Hematopoietic multipotent progenitor cell (in vitro differentiated cells): ENCODE measurements around the gene ZNHIT3. TPM values are rescaled to one million over a fixed set of nuclear protein-coding genes. Genes with fewer than 3 reads are reported as not detected.
A peak's percentile ranks its signal among the peaks of the same experiment; 100 is the strongest.
"Not testable (repeated sequence)": the region's sequence is repeated elsewhere in the genome, so short reads cannot be mapped to it uniquely, and the experiment has no call there.

Source experiments
- DNase-seq, 3 donors: peaks; one replicate each; pipeline ENCODE4 v3.0.0-alpha.2; 2011 to 2015; ENCODE audit warnings: low read depth in 2 of 3, low spot score in 2 of 3
- total RNA-seq: library from RNA; depleted of rRNA; stranded (reverse); fragments of >200 nt; gene quantifications from one replicate; pipeline ENCODE4 v1.2.3, GENCODE V29; 2012

Gene ZNHIT3
- total RNA-seq, 1 donor: 25.0 TPM

DNA sequence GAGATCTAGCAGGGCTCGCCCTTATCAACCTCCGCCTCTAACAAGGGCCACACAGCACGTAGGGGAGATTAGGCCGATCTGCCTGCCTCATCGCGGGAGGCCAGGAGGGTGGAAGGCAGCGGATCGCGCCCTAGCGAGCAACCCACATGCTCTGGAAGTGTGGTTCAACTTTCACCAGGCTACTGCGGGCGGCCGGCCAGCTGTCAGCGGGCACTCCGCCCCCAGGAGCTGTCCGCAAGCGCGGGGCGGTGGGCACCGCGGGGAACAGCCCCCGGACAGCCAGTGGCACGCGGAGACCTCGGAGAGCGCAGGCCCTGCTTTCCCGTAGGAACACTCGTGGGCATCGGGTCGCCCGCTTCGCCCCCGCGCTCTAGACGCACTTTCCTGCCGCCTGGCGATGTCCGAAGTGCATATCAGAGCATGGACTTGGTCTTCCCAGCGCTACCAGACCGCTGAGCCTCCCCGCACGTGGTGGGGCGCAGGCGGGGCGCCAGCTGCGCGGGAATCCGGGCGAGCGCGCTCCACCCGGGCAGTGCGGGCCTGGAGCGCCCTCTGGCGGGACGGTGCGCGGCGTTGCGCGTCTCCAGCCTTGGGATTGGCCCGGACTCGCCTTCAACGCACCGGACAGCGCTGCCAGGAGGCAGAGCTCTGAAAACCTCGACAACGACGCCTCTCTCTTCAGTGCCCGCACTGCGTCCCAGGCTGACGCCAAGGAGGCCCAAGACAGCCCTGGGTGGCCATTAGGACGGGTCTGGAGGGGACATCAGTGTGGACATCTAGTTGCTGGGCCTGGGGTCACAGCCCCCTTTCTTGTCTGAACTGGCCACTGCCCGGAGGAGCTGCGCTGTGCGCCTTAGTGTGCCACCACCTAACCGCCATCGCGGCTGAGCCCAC, 3.6 kb upstream of the ZNHIT3 start:
- peak; percentile 68 to 80 (median 79) for DNase-seq

- DNase-seq: not testable (repeated sequence)
Observed at GRCh38 chr17:36484021-36484420, 2.5 kb upstream of the ZNHIT3 start.

GRCh38 chr17:36485027-36485426, 1.5 kb upstream of the ZNHIT3 start:
- no peak for DNase-seq

GRCh38 chr17:36485805-36486203, 677 bp upstream of the ZNHIT3 start:
- DNase-seq: no peak

DNA sequence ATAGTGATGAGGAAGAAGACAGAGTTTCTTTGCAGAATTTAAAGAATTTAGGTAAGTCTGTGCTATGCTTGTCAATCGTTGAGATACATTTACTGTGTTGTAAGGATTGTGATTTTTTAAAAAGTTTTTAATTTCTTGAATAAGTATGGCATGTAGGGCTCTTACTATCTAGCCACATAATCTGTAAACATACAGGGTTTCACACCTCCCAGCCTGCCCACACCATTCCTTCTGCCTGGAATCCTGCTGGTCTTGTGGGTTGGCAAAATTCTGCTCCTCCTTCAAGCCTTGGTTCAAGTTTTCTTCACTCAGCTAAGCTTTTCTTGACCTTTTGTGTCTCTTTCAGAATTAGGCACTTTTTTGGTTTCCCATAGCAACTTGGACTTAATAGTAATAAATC, 7.5 kb downstream of the ZNHIT3 start:
- no peak for DNase-seq

GRCh38 chr17:36494674-36495073, 8.2 kb downstream of the ZNHIT3 start:
- DNase-seq: no peak

DNA sequence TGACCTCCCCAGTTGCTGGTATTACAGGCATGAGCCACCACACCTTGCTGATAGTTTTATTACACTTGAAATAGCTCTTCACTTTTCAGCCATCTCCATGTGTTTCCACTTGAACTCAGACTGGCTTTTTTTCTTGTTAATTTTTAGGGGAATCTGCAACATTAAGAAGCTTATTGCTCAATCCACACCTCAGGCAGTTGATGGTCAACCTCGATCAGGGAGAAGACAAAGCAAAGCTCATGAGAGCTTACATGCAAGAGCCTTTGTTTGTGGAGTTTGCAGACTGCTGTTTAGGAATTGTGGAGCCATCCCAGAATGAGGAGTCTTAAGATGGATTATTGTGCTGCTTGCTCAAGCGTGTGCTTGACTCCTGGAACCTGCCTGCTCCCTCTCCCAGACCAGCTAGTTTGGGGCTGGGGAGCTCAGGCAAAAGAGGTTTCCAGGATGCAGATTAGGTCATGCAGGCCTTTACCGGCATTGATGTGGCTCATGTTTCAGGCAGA, 8.6 kb downstream of the ZNHIT3 start:
- DNase-seq: no peak

DNA sequence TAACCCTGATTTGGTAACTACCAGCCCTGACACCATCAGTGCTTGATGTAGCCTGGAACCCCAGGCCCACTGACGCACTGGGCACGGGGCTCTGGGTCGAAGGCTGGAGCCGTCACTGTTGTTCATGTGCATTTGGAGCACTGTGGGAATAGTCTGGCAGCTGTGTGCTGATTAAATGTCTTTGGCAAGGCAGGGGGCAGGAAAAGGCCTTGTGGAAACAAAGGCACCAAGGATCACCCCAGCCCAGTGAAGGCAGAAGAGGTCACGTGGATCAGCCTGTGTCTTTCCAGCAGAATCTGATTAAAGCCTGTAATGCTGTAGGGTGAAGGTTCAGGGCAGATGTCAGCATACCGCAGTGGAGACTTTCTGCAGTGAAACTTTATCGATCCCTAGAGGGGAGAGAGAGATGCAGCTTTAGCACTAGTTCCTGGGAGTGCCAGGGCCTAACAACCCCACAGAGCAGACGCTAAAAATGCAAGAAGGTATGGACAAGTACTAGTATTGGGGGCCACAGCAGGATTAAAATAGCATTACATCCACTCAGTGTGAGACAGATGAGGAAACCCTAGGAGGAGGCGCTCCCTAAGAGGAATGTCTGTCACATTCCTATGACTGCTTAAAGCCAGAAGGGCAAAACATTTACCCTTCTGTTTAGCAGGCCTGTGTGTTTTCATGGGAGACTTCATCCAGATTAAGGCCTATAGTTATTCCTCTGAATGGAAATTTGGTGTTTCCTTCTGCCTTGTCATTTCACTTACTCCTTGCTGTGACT, 9.7 kb downstream of the ZNHIT3 start:
- DNase-seq: no peak

DNA sequence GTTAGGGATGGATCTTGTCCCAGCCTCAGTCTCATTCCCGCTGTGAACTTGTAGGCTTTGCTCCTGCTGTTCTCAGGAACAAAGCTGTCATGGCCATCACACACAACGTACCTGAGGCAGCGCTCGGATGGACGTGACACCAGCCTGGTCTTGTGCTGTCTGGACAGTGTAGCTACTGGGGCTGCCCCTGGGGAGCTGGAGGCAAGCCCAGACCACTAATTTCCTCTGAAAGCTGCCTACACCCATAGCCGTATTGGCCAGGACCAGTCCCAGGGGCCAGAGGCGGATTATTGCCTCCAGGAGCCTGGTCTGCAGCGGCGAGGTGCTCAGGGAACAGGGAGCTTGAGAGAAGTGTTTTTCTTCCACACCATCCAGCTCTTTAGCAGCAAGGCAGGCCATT, 11.7 kb downstream of the ZNHIT3 start:
- DNase-seq: no peak

DNA sequence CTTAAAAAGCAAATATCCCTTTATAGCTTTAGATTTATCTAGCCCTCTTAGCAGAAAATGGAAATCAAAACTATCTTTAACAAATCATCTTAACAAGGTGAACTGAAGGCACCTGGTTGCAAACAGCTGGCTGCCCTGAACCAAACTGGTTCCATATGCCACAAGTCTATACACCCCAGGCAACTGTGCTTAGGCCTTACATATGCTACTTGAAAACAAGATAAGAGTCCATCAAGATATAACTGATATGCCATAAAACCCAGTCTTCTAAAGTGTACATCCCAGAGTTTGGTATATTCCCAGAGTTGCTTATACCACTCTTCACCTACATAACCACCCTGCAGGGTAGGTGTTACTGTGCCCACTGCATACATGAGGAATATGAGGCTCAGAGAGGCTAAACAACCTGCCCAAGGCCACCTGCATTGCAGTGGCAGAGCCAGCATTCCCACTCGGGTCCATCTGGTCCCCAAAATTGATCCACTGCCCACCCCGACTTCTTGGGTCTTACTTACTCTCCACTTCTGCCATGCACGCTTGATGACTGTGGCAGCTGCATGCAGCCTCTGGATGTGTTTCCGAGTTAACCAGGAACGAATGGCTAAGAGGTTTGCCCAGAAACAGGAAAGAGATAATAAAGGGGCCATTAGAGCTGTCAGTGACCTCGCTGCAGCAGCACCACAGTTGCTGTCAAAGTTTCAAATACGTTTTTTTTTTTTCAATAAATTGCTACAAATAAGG, 12.2 kb downstream of the ZNHIT3 start:
- no peak for DNase-seq

- no peak for DNase-seq
Observed at GRCh38 chr17:36500745-36501225, 14.3 kb downstream of the ZNHIT3 start.

DNA sequence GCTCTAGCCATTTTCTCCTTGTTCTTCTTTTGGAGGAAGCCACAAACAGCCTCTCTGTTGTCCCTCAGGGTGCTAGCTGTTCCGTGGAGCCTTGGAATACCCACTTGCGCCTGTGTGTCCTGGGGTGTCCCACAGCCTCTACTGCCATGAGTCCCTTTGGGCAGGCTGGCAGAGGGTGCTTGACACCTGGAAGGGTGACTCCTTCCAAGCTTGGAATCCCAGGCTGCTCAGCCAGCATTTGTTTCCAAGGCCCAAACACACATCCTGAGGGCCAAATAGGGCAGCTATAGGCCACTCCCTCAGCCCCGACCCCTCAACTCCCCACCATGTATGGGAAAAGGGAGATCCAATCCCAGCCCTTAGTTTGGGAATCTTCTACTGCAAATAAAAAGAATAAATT, 14.9 kb downstream of the ZNHIT3 start:
- DNase-seq: no peak

- no peak for DNase-seq
Observed at GRCh38 chr17:36501963-36502362, 15.5 kb downstream of the ZNHIT3 start.

DNA sequence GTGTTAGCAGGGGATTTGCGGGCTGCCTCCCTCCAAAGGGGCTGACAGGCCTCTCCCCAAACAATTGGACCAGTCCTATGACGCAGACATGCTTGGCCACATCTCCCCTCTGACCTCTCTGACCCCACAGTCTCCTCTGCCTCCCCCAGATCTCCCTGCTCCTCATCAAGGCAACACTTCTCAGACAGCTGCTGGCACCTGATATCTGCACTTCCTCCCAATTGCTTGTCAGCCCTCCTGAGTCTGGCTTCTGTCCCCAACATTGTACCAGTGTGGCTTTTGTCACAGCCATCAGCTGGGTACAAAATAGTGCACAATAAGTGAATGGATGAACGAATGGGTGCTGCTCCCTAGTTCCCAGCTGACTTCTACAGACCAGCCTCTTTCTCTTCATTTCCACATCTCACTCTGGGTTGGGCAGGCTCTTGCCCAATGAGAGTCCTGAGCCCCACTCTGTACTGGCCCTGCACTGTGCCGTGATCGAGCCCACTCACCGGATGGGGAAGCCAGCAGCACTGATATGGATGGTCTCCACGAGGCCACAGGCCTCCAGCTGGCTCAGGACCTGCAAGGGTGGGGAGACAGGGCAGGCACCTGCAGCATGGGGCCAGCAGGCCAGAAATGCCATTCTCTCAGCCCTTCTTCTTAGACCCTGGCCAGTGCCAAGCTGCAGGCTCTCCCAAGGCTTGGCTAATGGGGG, 17.1 kb downstream of the ZNHIT3 start:
- DNase-seq: no peak

GRCh38 chr17:36504156-36504545, 17.7 kb downstream of the ZNHIT3 start:
- DNase-seq: no peak

- no peak for DNase-seq
Observed at GRCh38 chr17:36505171-36505570, 18.7 kb downstream of the ZNHIT3 start.

DNA sequence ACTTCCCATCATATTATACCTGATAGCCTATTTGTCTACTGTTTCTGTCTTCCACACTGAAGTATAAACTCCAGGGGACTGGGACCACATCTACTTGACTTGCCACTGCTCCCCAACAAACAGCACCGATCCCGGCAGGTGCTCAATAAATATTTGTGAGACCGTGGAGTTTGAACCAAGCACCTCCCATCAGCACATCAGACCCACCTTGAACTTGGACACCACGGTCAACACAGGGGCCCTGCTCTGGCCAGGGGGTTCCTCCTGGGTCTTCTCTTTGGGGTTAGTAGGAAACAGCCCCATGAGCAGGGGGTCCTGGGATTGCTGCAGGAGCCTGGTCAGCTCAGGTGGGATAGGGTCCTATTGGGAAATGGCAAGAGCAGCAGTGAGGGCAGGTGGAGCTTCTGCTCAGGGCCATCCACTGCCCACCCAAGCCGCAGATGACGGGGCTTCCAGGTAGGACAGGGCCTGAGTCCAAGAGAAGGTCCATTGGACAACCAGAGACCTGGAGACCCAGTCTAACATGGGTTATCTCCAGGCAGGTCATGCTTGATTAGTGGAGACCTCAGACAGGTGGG, 19.9 kb downstream of the ZNHIT3 start:
- DNase-seq: no peak

- DNase-seq: no peak
Observed at GRCh38 chr17:36506831-36507230, 20.4 kb downstream of the ZNHIT3 start.

GRCh38 chr17:36507266-36507665, 20.8 kb downstream of the ZNHIT3 start:
- no peak for DNase-seq

DNA sequence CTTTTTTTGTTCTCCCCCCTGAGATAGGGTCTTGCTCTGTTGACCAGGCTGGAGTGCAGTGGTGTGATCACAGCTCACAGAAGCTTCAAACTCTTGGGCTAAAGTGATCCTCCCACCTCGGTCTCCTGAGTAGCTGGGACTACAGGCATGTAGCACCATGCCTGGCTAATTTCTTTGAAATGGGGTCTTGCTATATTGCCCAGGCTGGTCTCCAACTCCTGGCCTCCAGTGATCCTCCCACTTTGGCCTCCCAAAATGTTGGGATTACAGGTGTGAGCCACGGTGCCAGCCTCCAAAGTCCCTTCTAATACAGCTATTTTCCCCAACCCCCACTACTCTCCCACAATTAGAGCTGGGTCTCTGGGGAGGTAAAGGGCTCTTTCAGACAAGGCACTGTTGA, 22.0 kb downstream of the ZNHIT3 start:
- DNase-seq: not testable (repeated sequence)
